ENCODE measurements around the gene SLC25A21. TPM values are rescaled to one million over a fixed set of nuclear protein-coding genes. Genes with fewer than 3 reads are reported as not detected.
A peak's percentile ranks its signal among the peaks of the same experiment; 100 is the strongest.
"Not testable (repeated sequence)": the region's sequence is repeated elsewhere in the genome, so short reads cannot be mapped to it uniquely, and the experiment has no call there.

SLC25A21 gene
- polyA plus RNA-seq = 1 to 10 TPM in 2 of 4 donors, under 1 TPM in 2; 0.22 to 1.4 (median 0.97) TPM
- long read RNA-seq, donor 1 = 0 reads
- long read RNA-seq, donor 2 = 0 reads
- long read RNA-seq, donor 3 = 0 reads
- long read RNA-seq, donor 4 = 0 reads
- long read RNA-seq, donor 5 = 0 reads
- long read RNA-seq, donor 6 = 0 reads
- long read RNA-seq, donor 7 = 0 reads
- long read RNA-seq, donor 8 = 0 reads
- long read RNA-seq, donor 9 = 0 reads
- long read RNA-seq, donor 10 = 0 reads

DNA sequence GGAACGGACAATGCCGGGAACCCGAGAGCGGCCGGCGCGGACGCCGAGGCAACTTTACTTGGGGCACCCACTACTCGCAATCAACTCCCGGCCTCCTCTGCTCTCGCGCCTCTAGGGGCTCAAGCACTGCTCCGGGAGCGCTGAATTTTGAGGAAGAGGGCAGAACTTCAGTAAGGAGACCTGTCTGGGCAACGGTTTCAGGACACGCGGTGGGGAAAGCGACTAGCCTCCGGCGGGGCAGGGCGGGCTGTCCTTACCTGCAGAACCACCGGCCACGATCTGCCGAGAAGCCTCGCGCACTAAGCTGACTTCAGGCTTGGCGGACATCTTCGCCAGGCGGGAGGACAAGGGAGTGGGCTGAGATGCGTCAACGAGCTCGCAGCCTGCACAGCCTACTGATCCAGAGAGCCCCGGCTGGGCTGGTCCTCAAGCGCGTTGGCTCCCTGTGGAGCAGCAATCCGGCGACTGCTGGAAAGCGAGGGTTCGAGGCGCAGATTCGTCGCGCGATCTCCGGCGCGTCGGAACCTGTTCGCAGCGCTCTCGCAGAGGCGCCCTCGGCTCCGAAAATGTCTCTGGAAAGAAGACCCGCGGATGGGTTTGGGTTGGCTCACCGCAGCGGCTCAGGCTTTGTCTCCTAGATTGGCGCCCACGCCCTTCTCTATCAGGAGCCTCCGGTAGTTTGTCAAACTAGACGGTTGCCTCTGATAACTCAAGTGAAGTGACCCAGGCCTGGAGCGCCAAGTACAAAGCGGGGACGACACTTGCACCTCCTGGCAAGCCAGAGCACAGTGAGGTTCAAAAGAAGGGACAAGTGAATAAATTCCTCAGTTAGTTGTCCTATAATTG is at the start of gene SLC25A21:
Gene SLC25A21 (minus strand): TSS at position 583 of the 846 bp plus-strand sequence.
- Histone ChIP-seq H3K9me3 (ENCODE audit: control insufficient read depth in 2 of 2, insufficient read depth in 1 of 2, low read depth in 1 of 2, low read length in 1 of 2) (no peaks in the 10 kb centered on the region), H3K4me1 (ENCODE audit: control insufficient read depth in 3 of 3, insufficient read depth in 2 of 3, low read depth in 1 of 3, low read length in 2 of 3) (no peaks in the 10 kb centered on the region), H3K4me3 (ENCODE audit: low read depth in 1 of 3, low read length in 3 of 3) (peak within 1 kb of the TSS; percentile 21 to 72 (median 56)), H3K27ac (ENCODE audit: low read depth in 1 of 3, low read length in 2 of 3) (peak within 1 kb of the TSS; percentile 38 to 88 (median 76)), H3K36me3 (ENCODE audit: control insufficient read depth in 3 of 3, insufficient read depth in 2 of 3, low read depth in 1 of 3, low read length in 3 of 3) (no peaks in the 10 kb centered on the region), H3K27me3 (ENCODE audit: control insufficient read depth in 3 of 3, insufficient read depth in 3 of 3, low read length in 3 of 3) (no peaks in the 10 kb centered on the region)
- DNase-seq (peak; percentile 70 to 88), FAIRE-seq (no peak)
- WGBS, 3 donors = 2 to 6% (median 4%) methylated on average over 66 of the region's 66 CpGs

DNA sequence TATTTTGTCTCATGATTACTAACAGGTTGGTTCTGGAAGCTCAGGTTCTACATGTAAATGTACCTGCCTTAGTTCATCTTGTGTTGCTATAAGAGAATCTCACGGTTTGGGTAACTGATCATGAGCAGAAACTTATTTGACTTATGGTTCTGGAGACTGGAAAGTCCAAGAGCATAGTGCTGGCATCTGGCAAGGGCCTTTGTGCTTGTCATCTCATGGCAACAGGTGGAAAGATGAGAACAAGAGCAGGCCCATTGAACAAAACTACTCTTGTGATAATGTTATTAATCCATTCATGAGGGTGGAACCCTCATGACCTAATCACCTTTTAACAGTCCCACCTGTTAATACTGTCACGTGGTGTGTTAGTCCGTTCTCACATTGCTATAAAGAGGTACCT is 48.7 kb upstream of the SLC25A21 start:
- WGBS, 3 donors = 89 to 97% (median 94%) methylated on average over 3 of the region's 3 CpGs
- H3K4me3 ChIP-seq (ENCODE audit: low read depth in 1 of 3, low read length in 3 of 3) = no peak overlapping the region
- H3K36me3 ChIP-seq (ENCODE audit: control insufficient read depth in 3 of 3, insufficient read depth in 2 of 3, low read depth in 1 of 3, low read length in 3 of 3) = no peaks in the 10 kb centered on the region
- H3K9me3 ChIP-seq (ENCODE audit: control insufficient read depth in 2 of 2, insufficient read depth in 1 of 2, low read depth in 1 of 2, low read length in 1 of 2) = peaks cover 0 to 31% of the 10 kb centered on the region in 2 donors
- H3K27ac ChIP-seq (ENCODE audit: low read depth in 1 of 3, low read length in 2 of 3) = no peak overlapping the region
- no peaks in the 10 kb centered on the region for H3K27me3 ChIP-seq (ENCODE audit: control insufficient read depth in 3 of 3, insufficient read depth in 3 of 3, low read length in 3 of 3)
- FAIRE-seq (no peak), DNase-seq (no peak)
- no peaks in the 10 kb centered on the region for H3K4me1 ChIP-seq (ENCODE audit: control insufficient read depth in 3 of 3, insufficient read depth in 2 of 3, low read depth in 1 of 3, low read length in 2 of 3)

DNA sequence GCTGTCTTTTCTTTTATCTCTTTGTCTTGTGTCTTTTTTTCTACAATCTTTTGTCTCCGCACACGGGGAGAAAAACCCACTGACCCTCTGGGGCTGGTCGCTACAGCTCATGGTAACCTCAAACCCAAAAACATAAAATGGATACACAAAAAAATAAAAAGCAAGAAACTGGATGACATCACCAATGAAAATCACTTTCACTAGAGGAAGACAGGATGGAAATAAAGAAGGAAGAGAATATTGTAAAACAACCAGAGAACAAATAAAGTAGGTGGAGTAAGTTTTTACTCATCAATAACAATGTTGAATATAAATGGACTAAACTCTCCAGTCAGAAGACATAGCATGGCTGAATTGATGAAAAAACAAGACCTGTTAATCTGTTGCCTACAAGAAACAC is 42.9 kb upstream of the SLC25A21 start:
- no peak for FAIRE-seq
- Histone ChIP-seq H3K27ac (ENCODE audit: low read depth in 1 of 3, low read length in 2 of 3) (no peak overlapping the region), H3K4me1 (ENCODE audit: control insufficient read depth in 3 of 3, insufficient read depth in 2 of 3, low read depth in 1 of 3, low read length in 2 of 3) (no peaks in the 10 kb centered on the region), H3K4me3 (ENCODE audit: low read depth in 1 of 3, low read length in 3 of 3) (no peak overlapping the region), H3K27me3 (ENCODE audit: control insufficient read depth in 3 of 3, insufficient read depth in 3 of 3, low read length in 3 of 3) (no peaks in the 10 kb centered on the region), H3K36me3 (ENCODE audit: control insufficient read depth in 3 of 3, insufficient read depth in 2 of 3, low read depth in 1 of 3, low read length in 3 of 3) (peaks cover 0 to 10% (median 0%) of the 10 kb centered on the region in 3 donors), H3K9me3 (ENCODE audit: control insufficient read depth in 2 of 2, insufficient read depth in 1 of 2, low read depth in 1 of 2, low read length in 1 of 2) (peaks cover 0 to 27% of the 10 kb centered on the region in 2 donors)
- DNase-seq = no peak
- WGBS, 3 donors = 90 to 97% (median 97%) methylated on average over 3 of the region's 3 CpGs

DNA sequence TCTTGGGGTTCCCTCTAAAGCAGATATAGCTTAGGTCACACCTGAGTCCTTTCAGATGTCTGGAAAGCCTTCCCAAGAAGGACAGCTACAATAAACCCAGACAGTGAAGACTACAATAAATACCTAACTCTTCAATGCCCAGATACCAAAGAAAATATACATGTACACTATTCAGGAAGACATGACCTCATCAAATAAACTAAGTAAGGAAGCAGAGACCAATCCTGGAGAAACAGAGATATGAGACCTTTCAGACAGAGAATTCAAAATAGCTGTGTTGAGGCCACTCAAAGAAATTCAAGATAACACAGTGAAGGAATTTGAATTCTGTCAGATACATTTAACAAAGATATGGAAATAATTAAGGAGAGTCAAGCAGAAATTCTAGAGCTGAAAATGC is 40.6 kb upstream of the SLC25A21 start:
- no peak overlapping the region for H3K4me3 ChIP-seq (ENCODE audit: low read depth in 1 of 3, low read length in 3 of 3)
- H3K4me1 ChIP-seq (ENCODE audit: control insufficient read depth in 3 of 3, insufficient read depth in 2 of 3, low read depth in 1 of 3, low read length in 2 of 3) = no peaks in the 10 kb centered on the region
- H3K27me3 ChIP-seq (ENCODE audit: control insufficient read depth in 3 of 3, insufficient read depth in 3 of 3, low read length in 3 of 3) = no peaks in the 10 kb centered on the region
- H3K36me3 ChIP-seq (ENCODE audit: control insufficient read depth in 3 of 3, insufficient read depth in 2 of 3, low read depth in 1 of 3, low read length in 3 of 3) = peaks cover 0 to 10% (median 0%) of the 10 kb centered on the region in 3 donors
- H3K27ac ChIP-seq (ENCODE audit: low read depth in 1 of 3, low read length in 2 of 3) = no peak overlapping the region
- no peak for FAIRE-seq
- no peak for DNase-seq
- H3K9me3 ChIP-seq (ENCODE audit: control insufficient read depth in 2 of 2, insufficient read depth in 1 of 2, low read depth in 1 of 2, low read length in 1 of 2) = peaks cover 0 to 34% of the 10 kb centered on the region in 2 donors

DNA sequence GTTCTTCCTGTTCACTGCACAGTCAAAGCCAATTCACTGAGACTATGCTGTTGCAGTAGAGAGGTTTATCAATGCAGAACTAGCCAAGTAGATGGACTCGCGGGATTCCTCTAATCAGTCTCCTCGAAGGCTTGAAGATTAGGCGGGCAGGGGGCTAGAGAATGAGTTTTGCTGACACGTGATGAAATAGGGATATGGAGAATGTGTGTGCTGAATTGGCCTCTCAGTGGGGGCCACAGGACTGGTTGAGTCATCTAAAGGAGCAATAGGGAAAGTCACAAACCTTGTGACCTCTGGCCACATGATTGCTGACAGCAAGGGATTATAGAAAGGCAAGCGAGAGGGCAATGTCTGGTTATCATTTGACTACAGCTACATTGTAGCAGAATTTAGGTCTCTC is 38.0 kb upstream of the SLC25A21 start:
- no peak for DNase-seq
- Histone ChIP-seq H3K9me3 (ENCODE audit: control insufficient read depth in 2 of 2, insufficient read depth in 1 of 2, low read depth in 1 of 2, low read length in 1 of 2) (peaks cover 0 to 54% of the 10 kb centered on the region in 2 donors), H3K4me3 (ENCODE audit: low read depth in 1 of 3, low read length in 3 of 3) (no peak overlapping the region), H3K4me1 (ENCODE audit: control insufficient read depth in 3 of 3, insufficient read depth in 2 of 3, low read depth in 1 of 3, low read length in 2 of 3) (no peaks in the 10 kb centered on the region), H3K27ac (ENCODE audit: low read depth in 1 of 3, low read length in 2 of 3) (no peak overlapping the region), H3K36me3 (ENCODE audit: control insufficient read depth in 3 of 3, insufficient read depth in 2 of 3, low read depth in 1 of 3, low read length in 3 of 3) (peaks cover 0 to 10% (median 0%) of the 10 kb centered on the region in 3 donors), H3K27me3 (ENCODE audit: control insufficient read depth in 3 of 3, insufficient read depth in 3 of 3, low read length in 3 of 3) (no peaks in the 10 kb centered on the region)
- WGBS, 3 donors = 95 to 96% (median 95%) methylated on average over 6 of the region's 6 CpGs
- no peak for FAIRE-seq

DNA sequence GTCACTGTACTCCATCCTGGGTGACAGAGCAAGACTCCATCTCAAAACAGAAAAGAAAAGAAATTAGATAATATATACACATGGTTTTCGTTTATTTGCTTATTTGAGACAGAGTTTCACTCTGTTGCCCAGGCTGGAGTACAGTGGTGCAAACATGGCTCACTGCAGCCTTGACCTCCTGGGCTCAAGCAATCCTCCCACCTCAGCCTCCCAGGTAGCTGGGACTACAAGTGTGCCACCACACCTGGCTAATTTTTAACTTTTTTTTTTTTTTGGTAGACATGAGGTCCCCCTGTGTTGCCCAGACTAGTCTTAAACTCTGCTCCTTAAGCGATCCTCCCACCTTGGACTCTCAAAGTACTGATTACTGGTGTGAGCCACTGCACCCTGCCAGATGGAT is 37.2 kb upstream of the SLC25A21 start:
- not testable (repeated sequence) for H3K4me3 ChIP-seq (ENCODE audit: low read depth in 1 of 3, low read length in 3 of 3); H3K27ac ChIP-seq (ENCODE audit: low read depth in 1 of 3, low read length in 2 of 3); H3K27me3 ChIP-seq (ENCODE audit: control insufficient read depth in 3 of 3, insufficient read depth in 3 of 3, low read length in 3 of 3); DNase-seq; H3K36me3 ChIP-seq (ENCODE audit: control insufficient read depth in 3 of 3, insufficient read depth in 2 of 3, low read depth in 1 of 3, low read length in 3 of 3); H3K4me1 ChIP-seq (ENCODE audit: control insufficient read depth in 3 of 3, insufficient read depth in 2 of 3, low read depth in 1 of 3, low read length in 2 of 3); FAIRE-seq
- peaks cover 0 to 48% of the 10 kb centered on the region in 2 donors for H3K9me3 ChIP-seq (ENCODE audit: control insufficient read depth in 2 of 2, insufficient read depth in 1 of 2, low read depth in 1 of 2, low read length in 1 of 2)
- WGBS, 3 donors = 73 to 91% (median 90%) methylated on average over 2 of the region's 2 CpGs

DNA sequence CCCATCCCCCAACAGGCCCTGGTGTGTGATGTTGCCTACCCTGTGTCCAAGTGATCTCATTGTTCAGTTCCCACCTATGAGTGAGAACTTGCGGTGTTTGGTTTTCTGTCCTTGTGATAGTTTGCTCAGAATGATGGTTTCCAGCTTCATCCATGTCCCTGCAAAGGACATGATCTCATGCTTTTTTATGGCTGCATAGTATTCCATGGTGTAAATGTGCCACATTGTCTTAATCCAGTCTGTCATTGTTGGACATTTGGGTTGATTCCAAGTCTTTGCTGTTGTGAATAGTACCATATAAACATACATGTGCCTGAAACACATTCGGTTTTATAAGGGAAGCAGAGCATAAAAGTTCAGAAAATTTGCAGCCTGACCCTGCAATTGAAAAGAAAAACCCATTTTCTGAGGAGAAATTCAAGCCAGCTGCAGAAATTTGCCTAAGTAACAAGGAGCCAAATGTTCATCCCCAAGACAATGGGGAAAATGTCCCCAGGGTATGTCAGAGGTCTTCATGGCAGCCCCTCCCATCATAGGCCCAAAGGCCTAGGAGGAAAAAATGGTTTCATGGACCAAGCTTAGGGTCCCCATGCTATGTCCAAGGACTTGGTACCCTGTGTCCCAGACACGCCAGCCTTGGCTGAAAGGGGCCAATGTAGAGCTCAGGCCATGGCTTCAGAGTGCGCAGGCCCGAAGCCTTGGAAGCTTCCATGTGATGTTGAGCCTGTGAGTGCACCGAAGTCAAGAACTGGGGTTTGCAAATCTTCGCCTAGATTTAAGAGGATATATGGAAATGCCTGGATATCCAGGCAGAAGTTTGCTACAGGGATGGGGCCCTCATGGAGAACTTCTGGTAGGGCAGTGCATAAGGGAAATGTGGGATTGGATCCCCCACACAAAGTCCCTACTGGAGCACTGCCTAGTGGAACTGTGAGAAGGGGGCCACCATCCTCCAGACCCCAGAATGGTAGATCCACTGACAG is 33.5 kb upstream of the SLC25A21 start:
- not testable (repeated sequence) for H3K27ac ChIP-seq (ENCODE audit: low read depth in 1 of 3, low read length in 2 of 3)
- WGBS, 3 donors = 94 to 96% (median 96%) methylated on average over 7 of the region's 7 CpGs

DNA sequence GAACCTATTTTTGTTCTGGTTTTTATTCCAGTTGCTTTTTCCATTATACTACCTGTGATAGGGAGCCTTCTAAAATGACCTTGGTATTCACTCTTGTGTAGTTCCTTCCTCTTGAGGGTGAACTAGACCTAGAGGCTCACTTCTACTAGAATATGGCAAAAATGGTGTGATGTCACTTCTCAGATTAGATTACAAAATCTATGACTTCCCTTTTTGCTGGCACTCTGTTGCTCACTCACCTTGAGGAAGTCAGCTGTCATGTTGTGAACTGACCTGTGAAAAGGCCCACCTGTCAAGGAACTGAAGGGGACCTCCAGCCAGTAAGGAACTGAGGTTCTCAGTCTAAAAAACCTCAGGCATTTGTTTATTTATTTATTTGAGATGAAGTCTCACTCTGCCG is 31.0 kb upstream of the SLC25A21 start:
- FAIRE-seq = no peak
- WGBS, 3 donors = 86 to 94% (median 92%) methylated on average over 1 of the region's 1 CpG

More for the DNA sequence above, 33.5 kb upstream of the SLC25A21 start:
- DNase-seq; H3K4me1 ChIP-seq (ENCODE audit: control insufficient read depth in 3 of 3, insufficient read depth in 2 of 3, low read depth in 1 of 3, low read length in 2 of 3); H3K36me3 ChIP-seq (ENCODE audit: control insufficient read depth in 3 of 3, insufficient read depth in 2 of 3, low read depth in 1 of 3, low read length in 3 of 3); FAIRE-seq; H3K27me3 ChIP-seq (ENCODE audit: control insufficient read depth in 3 of 3, insufficient read depth in 3 of 3, low read length in 3 of 3); H3K4me3 ChIP-seq (ENCODE audit: low read depth in 1 of 3, low read length in 3 of 3): not testable (repeated sequence)
- peaks cover 0 to 34% of the 10 kb centered on the region in 2 donors for H3K9me3 ChIP-seq (ENCODE audit: control insufficient read depth in 2 of 2, insufficient read depth in 1 of 2, low read depth in 1 of 2, low read length in 1 of 2)

More for the DNA sequence above, 31.0 kb upstream of the SLC25A21 start:
- no peaks in the 10 kb centered on the region for H3K36me3 ChIP-seq (ENCODE audit: control insufficient read depth in 3 of 3, insufficient read depth in 2 of 3, low read depth in 1 of 3, low read length in 3 of 3)
- H3K4me1 ChIP-seq (ENCODE audit: control insufficient read depth in 3 of 3, insufficient read depth in 2 of 3, low read depth in 1 of 3, low read length in 2 of 3) = no peaks in the 10 kb centered on the region
- peaks cover 0 to 24% of the 10 kb centered on the region in 2 donors for H3K9me3 ChIP-seq (ENCODE audit: control insufficient read depth in 2 of 2, insufficient read depth in 1 of 2, low read depth in 1 of 2, low read length in 1 of 2)
- H3K27me3 ChIP-seq (ENCODE audit: control insufficient read depth in 3 of 3, insufficient read depth in 3 of 3, low read length in 3 of 3) = no peaks in the 10 kb centered on the region
- DNase-seq = no peak
- no peak overlapping the region for H3K4me3 ChIP-seq (ENCODE audit: low read depth in 1 of 3, low read length in 3 of 3)
- no peak overlapping the region for H3K27ac ChIP-seq (ENCODE audit: low read depth in 1 of 3, low read length in 2 of 3)

Measured in small intestine (tissue), 16 donors.